Measurements from ENCODE around the gene SAC3D1. TPM values are rescaled to one million over a fixed set of nuclear protein-coding genes. Genes with fewer than 3 reads are reported as not detected.
A peak's percentile ranks its signal among the peaks of the same experiment; 100 is the strongest.

The SAC3D1 gene
- total and polyA plus RNA-seq, 9 of the 15 experiments (the other 6 are each of a cell fraction or from before 2014, with no cell fraction given), result 0.20 to 35.2 (median 5.8) TPM

DNA sequence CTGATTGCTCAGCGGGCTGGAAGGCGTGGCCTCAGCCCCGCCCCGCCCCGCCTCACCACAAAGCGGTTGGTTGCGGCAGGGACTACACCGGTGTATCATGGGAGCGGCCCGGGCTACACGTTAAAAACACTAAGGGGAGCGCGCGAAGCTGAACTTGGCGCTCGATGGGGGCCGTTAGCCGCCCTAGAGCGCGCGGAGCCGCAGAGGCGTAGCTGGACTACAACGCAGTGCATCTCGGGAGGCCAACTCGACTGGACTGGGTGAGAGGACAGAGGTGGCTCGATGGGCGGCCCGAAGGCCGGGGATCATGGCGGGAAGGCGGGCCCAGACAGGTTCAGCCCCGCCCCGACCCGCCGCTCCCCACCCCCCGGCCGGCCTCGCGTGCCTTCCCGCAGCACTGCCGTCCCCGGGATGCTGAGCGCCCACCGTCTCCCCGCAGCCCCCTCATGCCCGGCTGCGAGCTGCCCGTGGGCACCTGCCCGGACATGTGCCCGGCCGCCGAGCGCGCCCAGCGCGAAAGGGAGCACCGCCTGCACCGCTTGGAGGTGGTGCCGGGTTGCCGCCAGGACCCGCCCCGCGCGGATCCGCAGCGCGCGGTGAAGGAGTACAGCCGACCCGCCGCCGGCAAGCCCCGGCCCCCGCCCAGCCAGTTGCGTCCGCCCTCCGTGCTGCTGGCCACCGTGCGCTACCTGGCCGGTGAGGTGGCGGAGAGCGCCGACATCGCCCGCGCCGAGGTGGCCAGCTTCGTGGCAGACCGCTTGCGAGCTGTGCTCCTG lies at the start of gene SAC3D1 (continued):
- TF ChIP-seq TEAD1 (CRISPR knock-in tag; IDR thresholded peaks at IDR 0.05), result 0 out of 4 replicates have a peak, but pooled peaks of 1 of the 2 experiments have one; percentile 24
- TF ChIP-seq, protein P1, sequence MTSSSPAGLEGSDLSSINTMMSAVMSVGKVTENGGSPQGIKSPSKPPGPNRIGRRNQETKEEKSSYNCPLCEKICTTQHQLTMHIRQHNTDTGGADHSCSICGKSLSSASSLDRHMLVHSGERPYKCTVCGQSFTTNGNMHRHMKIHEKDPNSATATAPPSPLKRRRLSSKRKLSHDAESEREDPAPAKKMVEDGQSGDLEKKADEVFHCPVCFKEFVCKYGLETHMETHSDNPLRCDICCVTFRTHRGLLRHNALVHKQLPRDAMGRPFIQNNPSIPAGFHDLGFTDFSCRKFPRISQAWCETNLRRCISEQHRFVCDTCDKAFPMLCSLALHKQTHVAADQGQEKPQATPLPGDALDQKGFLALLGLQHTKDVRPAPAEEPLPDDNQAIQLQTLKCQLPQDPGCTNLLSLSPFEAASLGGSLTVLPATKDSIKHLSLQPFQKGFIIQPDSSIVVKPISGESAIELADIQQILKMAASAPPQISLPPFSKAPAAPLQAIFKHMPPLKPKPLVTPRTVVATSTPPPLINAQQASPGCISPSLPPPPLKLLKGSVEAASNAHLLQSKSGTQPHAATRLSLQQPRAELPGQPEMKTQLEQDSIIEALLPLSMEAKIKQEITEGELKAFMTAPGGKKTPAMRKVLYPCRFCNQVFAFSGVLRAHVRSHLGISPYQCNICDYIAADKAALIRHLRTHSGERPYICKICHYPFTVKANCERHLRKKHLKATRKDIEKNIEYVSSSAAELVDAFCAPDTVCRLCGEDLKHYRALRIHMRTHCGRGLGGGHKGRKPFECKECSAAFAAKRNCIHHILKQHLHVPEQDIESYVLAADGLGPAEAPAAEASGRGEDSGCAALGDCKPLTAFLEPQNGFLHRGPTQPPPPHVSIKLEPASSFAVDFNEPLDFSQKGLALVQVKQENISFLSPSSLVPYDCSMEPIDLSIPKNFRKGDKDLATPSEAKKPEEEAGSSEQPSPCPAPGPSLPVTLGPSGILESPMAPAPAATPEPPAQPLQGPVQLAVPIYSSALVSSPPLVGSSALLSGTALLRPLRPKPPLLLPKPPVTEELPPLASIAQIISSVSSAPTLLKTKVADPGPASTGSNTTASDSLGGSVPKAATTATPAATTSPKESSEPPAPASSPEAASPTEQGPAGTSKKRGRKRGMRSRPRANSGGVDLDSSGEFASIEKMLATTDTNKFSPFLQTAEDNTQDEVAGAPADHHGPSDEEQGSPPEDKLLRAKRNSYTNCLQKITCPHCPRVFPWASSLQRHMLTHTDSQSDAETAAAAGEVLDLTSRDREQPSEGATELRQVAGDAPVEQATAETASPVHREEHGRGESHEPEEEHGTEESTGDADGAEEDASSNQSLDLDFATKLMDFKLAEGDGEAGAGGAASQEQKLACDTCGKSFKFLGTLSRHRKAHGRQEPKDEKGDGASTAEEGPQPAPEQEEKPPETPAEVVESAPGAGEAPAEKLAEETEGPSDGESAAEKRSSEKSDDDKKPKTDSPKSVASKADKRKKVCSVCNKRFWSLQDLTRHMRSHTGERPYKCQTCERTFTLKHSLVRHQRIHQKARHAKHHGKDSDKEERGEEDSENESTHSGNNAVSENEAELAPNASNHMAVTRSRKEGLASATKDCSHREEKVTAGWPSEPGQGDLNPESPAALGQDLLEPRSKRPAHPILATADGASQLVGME (CRISPR knock-in tag; IDR thresholded peaks at IDR 0.05), result no peak
- TF ChIP-seq, protein P2, sequence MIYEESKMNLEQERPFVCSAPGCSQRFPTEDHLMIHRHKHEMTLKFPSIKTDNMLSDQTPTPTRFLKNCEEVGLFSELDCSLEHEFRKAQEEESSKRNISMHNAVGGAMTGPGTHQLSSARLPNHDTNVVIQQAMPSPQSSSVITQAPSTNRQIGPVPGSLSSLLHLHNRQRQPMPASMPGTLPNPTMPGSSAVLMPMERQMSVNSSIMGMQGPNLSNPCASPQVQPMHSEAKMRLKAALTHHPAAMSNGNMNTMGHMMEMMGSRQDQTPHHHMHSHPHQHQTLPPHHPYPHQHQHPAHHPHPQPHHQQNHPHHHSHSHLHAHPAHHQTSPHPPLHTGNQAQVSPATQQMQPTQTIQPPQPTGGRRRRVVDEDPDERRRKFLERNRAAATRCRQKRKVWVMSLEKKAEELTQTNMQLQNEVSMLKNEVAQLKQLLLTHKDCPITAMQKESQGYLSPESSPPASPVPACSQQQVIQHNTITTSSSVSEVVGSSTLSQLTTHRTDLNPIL (CRISPR knock-in tag; IDR thresholded peaks at IDR 0.05), result no peak
- no peak for TF ChIP-seq HMG20B (CRISPR knock-in tag; IDR thresholded peaks at IDR 0.05)
- TF ChIP-seq HSF4 (CRISPR knock-in tag; IDR thresholded peaks at IDR 0.05; ENCODE audit: borderline replicate concordance), result no peak
- no peak for TF ChIP-seq ILK (tag; IDR thresholded peaks at IDR 0.05; ENCODE audit: borderline replicate concordance, low read depth)
- TF ChIP-seq NR2C1 (IDR thresholded peaks at IDR 0.05), result peak; percentile 84
- TF ChIP-seq NR2C1 (tag; IDR thresholded peaks at IDR 0.05), result peak; percentile 94
- TF ChIP-seq, protein P3, sequence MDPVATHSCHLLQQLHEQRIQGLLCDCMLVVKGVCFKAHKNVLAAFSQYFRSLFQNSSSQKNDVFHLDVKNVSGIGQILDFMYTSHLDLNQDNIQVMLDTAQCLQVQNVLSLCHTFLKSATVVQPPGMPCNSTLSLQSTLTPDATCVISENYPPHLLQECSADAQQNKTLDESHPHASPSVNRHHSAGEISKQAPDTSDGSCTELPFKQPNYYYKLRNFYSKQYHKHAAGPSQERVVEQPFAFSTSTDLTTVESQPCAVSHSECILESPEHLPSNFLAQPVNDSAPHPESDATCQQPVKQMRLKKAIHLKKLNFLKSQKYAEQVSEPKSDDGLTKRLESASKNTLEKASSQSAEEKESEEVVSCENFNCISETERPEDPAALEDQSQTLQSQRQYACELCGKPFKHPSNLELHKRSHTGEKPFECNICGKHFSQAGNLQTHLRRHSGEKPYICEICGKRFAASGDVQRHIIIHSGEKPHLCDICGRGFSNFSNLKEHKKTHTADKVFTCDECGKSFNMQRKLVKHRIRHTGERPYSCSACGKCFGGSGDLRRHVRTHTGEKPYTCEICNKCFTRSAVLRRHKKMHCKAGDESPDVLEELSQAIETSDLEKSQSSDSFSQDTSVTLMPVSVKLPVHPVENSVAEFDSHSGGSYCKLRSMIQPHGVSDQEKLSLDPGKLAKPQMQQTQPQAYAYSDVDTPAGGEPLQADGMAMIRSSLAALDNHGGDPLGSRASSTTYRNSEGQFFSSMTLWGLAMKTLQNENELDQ (CRISPR knock-in tag; IDR thresholded peaks at IDR 0.05; ENCODE audit: borderline replicate concordance), result no peak
- TF ChIP-seq, protein P4, sequence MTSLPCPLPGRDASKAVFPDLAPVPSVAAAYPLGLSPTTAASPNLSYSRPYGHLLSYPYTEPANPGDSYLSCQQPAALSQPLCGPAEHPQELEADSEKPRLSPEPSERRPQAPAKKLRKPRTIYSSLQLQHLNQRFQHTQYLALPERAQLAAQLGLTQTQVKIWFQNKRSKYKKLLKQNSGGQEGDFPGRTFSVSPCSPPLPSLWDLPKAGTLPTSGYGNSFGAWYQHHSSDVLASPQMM (CRISPR knock-in tag; IDR thresholded peaks at IDR 0.05), result no peak
